Ectodermal cell (in vitro differentiated cells): ENCODE measurements around the gene NUDCD2.
"Not testable (repeated sequence)": the region's sequence is repeated elsewhere in the genome, so short reads cannot be mapped to it uniquely, and the experiment has no call there.

Experiments
- H3K27ac ChIP-seq: 2 replicates; pipeline ENCODE4 v1.7.0; 2013; ENCODE audit warnings: mild to moderate bottlenecking, low read depth, low read length; ENCODE audit not compliant: insufficient read depth, poor library complexity, severe bottlenecking
- H3K27me3 ChIP-seq: 2 replicates; pipeline ENCODE4 v1.7.0; 2013; ENCODE audit warnings: mild to moderate bottlenecking, low read length; ENCODE audit not compliant: insufficient read depth, control insufficient read depth, poor library complexity, severe bottlenecking
- H3K36me3 ChIP-seq: one replicate; pipeline ENCODE4 v1.7.0; 2013; ENCODE audit warnings: low read length; ENCODE audit not compliant: control insufficient read depth, insufficient read depth
- H3K4me1 ChIP-seq: one replicate; pipeline ENCODE4 v1.7.0; 2013; ENCODE audit warnings: low read length; ENCODE audit not compliant: control insufficient read depth, insufficient read depth
- H3K4me3 ChIP-seq: 2 replicates; pipeline ENCODE4 v1.7.0; 2013; ENCODE audit warnings: low read depth, low read length, control low read depth; ENCODE audit not compliant: insufficient read depth
- H3K9me3 ChIP-seq: 2 replicates; pipeline ENCODE4 v1.7.0; 2013; ENCODE audit warnings: mild to moderate bottlenecking, low read length, moderate library complexity; ENCODE audit not compliant: control insufficient read depth
- WGBS, 2 experiments: methylation state at CpG; one replicate each; pipeline ENCODE4 v1.1.7; 2013; ENCODE audit warnings: missing lambda C conversion rate in 2 of 2; 5-methylcytosine and 5-hydroxymethylcytosine counted together

NUDCD2 gene

DNA sequence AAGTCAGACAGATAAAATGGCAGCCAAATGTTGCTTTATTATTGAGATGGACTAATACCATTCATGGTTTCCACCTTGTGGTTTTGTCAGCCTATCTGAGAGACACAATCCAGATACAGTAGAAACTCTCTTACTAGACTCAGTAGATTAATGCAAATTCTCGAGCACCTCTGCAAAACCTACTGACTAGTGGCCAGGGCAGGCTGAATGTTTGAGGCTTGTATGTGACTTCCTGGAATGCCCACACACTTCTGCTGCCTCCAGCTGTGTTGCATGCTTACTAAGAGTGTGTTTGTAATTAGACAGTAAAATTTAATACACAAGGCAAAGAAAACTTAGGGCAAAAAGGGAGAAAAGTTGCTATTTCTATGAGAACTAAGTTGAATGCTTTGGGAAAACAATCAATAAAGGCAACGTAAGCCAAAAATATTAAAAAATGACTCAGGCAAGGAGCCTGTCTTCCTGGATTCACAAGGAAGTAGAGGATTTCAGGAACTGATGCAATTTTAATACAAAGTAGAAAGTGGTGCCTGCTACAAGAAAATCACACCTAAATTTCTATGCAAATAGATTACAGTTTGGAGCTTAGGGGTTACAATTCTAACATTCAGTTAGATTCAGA lies 52.8 kb downstream of the NUDCD2 start:
- 92 to 96% methylated on average over 2 of the region's 2 CpGs for WGBS, 2 experiments
- Histone ChIP-seq H3K4me3 (no peak overlapping the region), H3K27ac (no peak overlapping the region)

DNA sequence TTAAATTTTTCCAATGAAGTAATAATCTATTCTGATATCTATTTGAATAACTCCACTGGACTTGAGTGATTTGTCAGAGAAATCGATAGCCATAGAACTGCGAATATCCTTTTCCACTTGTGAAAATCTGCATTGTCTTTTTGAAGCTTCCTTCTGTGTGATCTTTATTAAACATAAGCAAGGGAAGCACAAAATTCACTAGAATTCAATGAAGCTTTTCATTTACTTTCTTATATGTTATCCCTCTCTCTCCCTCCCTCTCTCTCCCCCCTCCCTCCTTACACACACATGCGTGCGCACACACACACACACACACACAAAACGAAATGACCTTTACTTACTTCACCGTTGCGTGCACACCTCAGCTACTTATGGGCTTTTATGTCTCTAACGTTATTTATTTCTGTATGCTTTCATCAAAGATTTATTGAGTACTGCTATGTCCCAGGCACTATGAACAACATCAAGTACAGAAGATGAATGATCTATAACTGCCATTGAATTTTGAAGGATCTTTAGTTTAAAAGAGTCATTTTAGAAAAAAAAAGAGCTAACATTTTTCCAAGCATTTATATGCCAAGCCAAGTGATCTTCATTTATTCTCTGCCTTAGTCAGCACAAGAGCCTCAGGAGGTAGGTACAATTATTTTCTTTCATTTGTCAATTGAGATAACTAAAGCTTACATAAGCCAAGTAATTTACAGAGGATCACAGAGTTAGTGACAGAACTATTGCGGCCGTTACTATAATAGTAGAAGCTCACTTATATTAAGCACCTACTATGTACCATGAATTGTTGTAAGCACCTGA lies 55.3 kb downstream of the NUDCD2 start:
- no peaks in the 10 kb centered on the region for H3K4me1 ChIP-seq
- no peaks in the 10 kb centered on the region for H3K36me3 ChIP-seq
- no peak overlapping the region for H3K27ac ChIP-seq
- no peaks in the 10 kb centered on the region for H3K27me3 ChIP-seq
- H3K4me3 ChIP-seq: no peak overlapping the region
- H3K9me3 ChIP-seq: no peaks in the 10 kb centered on the region
- 93 to 95% methylated on average over 7 to 10 of the region's 10 CpGs for WGBS, 2 experiments

More for the DNA sequence above, 52.8 kb downstream of the NUDCD2 start:
- Histone ChIP-seq H3K9me3 (no peaks in the 10 kb centered on the region), H3K27me3 (no peaks in the 10 kb centered on the region), H3K4me1 (no peaks in the 10 kb centered on the region), H3K36me3 (no peaks in the 10 kb centered on the region)

DNA sequence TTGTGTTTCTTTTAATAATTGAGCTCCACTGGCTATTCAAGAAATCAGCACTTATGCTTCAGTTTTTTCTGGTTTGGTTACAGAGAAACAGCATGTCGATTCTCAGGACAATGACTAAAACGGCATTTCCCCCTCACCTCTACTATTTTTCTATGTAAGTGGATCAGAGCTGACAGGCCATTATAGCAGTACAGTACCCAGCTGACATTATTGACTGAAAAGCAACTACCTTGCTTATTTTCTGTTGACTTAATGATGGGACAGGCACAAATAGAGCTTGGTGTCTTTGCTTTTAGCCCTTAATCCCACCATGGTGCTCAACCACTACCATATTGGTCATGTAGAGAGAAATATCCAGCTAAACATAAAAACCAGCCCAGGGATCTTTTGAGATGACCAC lies 57.9 kb downstream of the NUDCD2 start:
- Histone ChIP-seq H3K27me3 (no peaks in the 10 kb centered on the region), H3K4me3 (no peak overlapping the region), H3K4me1 (no peaks in the 10 kb centered on the region), H3K27ac (no peak overlapping the region), H3K36me3 (no peaks in the 10 kb centered on the region), H3K9me3 (no peaks in the 10 kb centered on the region)
- WGBS, 2 experiments: 94 to 100% methylated on average over 2 of the region's 2 CpGs

DNA sequence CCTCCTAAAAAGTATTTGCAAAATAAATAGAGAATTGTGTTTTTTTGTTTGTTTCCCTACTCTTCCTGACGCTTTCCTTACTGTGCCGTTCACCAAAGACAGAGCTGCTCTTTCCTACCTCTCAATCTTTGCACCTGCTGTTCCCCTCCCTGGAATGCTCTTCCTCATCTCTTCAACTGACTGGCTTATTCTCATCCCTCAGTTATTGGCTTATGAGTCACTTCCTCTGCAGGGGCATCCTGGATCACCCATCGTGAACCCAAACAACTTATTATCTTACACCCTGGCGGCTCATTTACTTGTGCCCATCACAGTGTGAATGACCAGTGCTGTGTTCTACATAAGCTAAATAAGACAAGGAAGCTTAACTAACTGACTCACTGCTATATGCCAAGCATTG lies 58.6 kb downstream of the NUDCD2 start:
- H3K36me3 ChIP-seq: no peaks in the 10 kb centered on the region

DNA sequence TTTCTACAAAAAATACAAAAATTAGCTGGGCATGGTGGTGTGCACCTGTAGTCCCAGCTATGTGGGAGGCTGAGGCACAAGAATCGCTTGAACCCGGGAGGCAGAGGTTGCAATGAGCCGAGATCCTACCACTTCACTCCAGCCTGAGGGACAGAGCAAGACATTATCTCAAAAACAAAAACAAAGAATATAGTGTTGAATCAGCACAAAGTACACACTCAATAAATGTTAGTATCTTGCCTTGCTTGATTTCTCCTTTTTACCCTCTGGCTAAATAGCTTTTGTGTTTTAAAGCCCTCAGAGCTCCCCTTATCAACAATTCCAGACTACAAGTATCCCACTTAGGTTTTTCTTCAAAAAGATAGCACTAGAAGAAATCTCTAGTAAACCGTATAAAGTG lies 60.0 kb downstream of the NUDCD2 start:
- no peaks in the 10 kb centered on the region for H3K4me1 ChIP-seq
- H3K27me3 ChIP-seq: no peaks in the 10 kb centered on the region
- WGBS, 2 experiments: 67 to 71% methylated on average over 3 to 4 of the region's 4 CpGs
- no peak overlapping the region for H3K27ac ChIP-seq
- no peak overlapping the region for H3K4me3 ChIP-seq
- no peaks in the 10 kb centered on the region for H3K36me3 ChIP-seq
- H3K9me3 ChIP-seq: no peaks in the 10 kb centered on the region

More for the DNA sequence above, 58.6 kb downstream of the NUDCD2 start:
- Histone ChIP-seq H3K4me1 (no peaks in the 10 kb centered on the region), H3K9me3 (no peaks in the 10 kb centered on the region), H3K27me3 (no peaks in the 10 kb centered on the region), H3K27ac (no peak overlapping the region), H3K4me3 (no peak overlapping the region)
- 84 to 91% methylated on average over 4 of the region's 4 CpGs for WGBS, 2 experiments

- no peaks in the 10 kb centered on the region for H3K36me3 ChIP-seq
- H3K27me3 ChIP-seq: no peaks in the 10 kb centered on the region
- H3K4me1 ChIP-seq: no peaks in the 10 kb centered on the region
- no peak overlapping the region for H3K27ac ChIP-seq
- no peaks in the 10 kb centered on the region for H3K9me3 ChIP-seq
- no peak overlapping the region for H3K4me3 ChIP-seq
These were observed 62.5 kb downstream of the NUDCD2 start for GRCh38 chr5:163397354-163397753.

GRCh38 chr5:163396818-163397340 lies 63.0 kb downstream of the NUDCD2 start:
- H3K36me3 ChIP-seq, H3K9me3 ChIP-seq, H3K4me3 ChIP-seq, H3K4me1 ChIP-seq, H3K27ac ChIP-seq, H3K27me3 ChIP-seq: not testable (repeated sequence)
- 92 to 93% methylated on average over 7 to 9 of the region's 9 CpGs for WGBS, 2 experiments
